HAP-1 (cell line): ENCODE measurements around the gene PDE4B.

Experiments
- DNase-seq, 2 experiments: peaks; one replicate each; pipeline ENCODE4 v3.0.0-alpha.2; 2016 to 2020; ENCODE audit warnings: low spot score in 2 of 2
- H3K27me3 ChIP-seq: fragments of 250-450 bp; sonication (Bioruptor Pico); 2 replicates; pipeline ENCODE4 v1.5.1; 2020; ENCODE audit warnings: low read depth, mild to moderate bottlenecking, moderate library complexity
- H3K36me3 ChIP-seq: fragments of 250-450 bp; sonication (Bioruptor Pico); replicated peaks from 2 replicates; pipeline ENCODE4 v1.5.1; 2020; ENCODE audit warnings: mild to moderate bottlenecking
- H3K4me1 ChIP-seq: fragments of 250-450 bp; sonication (Bioruptor Pico); 2 replicates; pipeline ENCODE4 v1.5.1; 2020; ENCODE audit warnings: mild to moderate bottlenecking
- H3K4me3 ChIP-seq: fragments of 250-450 bp; sonication (Bioruptor Pico); 2 replicates; pipeline ENCODE4 v1.5.1; 2020; ENCODE audit warnings: mild to moderate bottlenecking, moderate library complexity
- H3K9me3 ChIP-seq: fragments of 250-450 bp; sonication (Bioruptor Pico); 2 replicates; pipeline ENCODE4 v1.5.1; 2020; ENCODE audit warnings: mild to moderate bottlenecking, moderate library complexity
- in situ Hi-C: fragments of 300-500 bp; cut with MboI; formaldehyde crosslinking; loops from 3 replicates; pipeline ENCODE4 v1.14.3; 2020; ENCODE audit warnings: low sequenced_read_pairs, inconsistent platforms, mixed read lengths

Gene PDE4B

DNA sequence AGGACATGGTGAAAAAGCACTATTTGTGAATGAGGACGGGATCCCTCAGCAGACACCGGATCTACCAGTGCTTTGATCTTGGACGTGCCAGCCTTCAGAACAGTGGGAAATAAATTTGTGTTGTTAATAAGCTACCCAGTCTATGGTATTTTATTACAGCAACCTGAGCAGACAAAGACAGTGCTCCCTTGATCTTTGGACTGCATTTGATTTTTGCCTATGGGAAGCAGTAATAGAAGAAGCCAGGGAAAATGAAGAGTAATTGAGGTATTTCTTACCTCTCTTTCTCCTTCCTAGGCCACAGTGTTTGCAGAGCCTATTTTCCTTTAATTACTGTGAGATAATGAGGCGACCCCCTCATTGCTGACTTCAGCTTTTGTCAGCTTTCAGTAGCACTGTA, 87.9 kb downstream of the PDE4B start:
- no peaks in the 10 kb centered on the region for H3K4me1 ChIP-seq
- H3K36me3 ChIP-seq: no peaks in the 10 kb centered on the region
- no peak for DNase-seq
- H3K27me3 ChIP-seq: no peaks in the 10 kb centered on the region
- no peaks in the 10 kb centered on the region for H3K9me3 ChIP-seq
- in situ Hi-C loops: no loop called here
- no peak overlapping the region for H3K4me3 ChIP-seq

DNA sequence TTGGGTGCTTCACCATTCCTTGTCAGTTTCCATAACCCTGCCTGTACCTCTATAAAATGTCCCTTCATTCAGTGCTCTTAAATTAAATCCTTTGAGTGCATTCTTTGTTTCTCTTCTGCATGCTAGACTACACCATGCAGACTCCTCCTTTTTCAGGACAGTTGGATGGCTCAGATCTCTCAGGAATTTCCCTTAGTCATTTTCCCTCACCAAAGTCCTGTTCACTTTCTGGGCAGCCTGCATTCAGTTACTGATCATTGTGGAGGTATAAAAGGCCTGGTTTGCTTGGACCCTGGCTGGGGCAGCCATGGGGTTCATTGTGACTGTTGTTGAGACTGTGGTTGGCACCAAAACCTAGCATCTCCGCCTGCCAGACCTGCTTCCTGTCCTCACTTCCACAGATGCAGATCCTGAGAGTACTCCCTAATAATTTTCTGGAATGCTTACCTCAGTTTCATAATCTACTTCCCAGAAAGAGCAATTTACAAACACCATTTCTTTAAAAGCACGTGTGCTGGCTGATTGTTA, 88.4 kb downstream of the PDE4B start:
- H3K9me3 ChIP-seq: no peaks in the 10 kb centered on the region
- in situ Hi-C loops: no loop called here
- no peak for DNase-seq
- no peaks in the 10 kb centered on the region for H3K27me3 ChIP-seq
- no peak overlapping the region for H3K4me3 ChIP-seq
- no peaks in the 10 kb centered on the region for H3K4me1 ChIP-seq
- H3K36me3 ChIP-seq: no peaks in the 10 kb centered on the region

- Histone ChIP-seq H3K9me3 (no peaks in the 10 kb centered on the region), H3K4me3 (no peak overlapping the region), H3K4me1 (no peaks in the 10 kb centered on the region), H3K36me3 (no peaks in the 10 kb centered on the region), H3K27me3 (no peaks in the 10 kb centered on the region)
- DNase-seq: no peak
- in situ Hi-C loops: no loop called here
Measured at GRCh38 chr1:65882076-65882475, 89.4 kb downstream of the PDE4B start.

DNA sequence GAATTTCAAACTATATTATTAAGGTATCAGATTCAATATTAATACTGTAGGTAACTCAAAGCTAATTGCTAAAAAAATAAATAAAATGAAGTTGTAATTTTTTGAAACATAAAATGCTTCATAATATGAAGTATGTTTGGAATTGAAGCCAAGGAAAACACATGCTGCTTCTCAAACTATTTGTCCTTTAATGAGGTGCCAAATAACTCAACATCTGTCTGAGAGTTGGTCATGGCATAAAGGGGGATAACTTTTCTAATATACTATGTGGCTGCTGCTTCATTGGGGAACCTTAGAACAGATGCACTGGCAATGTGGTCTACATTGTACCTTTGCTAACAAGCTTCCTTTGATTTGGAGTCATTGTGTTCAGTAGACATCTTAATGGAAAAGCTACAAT, 96.7 kb downstream of the PDE4B start:
- no peaks in the 10 kb centered on the region for H3K27me3 ChIP-seq

DNA sequence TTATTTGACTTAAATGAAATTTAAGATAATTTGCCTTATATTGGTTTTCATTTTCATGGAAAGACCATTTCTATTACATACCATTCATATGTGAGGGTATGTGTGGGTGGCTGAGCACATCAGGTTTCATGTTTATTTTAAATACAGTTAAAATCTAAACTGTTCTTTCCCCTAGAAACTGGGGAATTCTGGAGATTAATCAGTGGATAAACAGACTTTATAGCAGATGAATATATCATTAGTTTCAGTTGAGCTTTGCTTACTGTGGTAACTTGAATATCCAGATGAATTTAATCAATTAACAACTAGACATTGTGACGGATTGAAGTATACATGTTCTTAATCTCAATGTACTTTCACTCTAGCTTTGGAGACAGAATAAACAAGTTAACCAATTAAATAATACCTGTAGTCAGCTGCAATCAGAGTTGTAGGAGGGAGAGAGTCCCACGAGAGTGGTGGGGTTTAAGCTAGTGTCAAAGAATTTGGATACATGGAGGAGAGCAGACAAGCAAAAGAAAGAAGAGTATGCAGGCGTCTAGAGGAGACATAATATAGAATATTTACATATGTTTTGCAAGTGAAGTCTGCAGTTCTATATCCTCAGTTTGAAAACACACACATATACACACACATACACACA, 97.6 kb downstream of the PDE4B start:
- no peaks in the 10 kb centered on the region for H3K4me1 ChIP-seq
- H3K9me3 ChIP-seq: no peaks in the 10 kb centered on the region
- no peaks in the 10 kb centered on the region for H3K36me3 ChIP-seq
- no peak for DNase-seq
- no peaks in the 10 kb centered on the region for H3K27me3 ChIP-seq
- in situ Hi-C loops: no loop called here
- no peak overlapping the region for H3K4me3 ChIP-seq

More for the DNA sequence above, 96.7 kb downstream of the PDE4B start:
- Histone ChIP-seq H3K36me3 (no peaks in the 10 kb centered on the region), H3K9me3 (no peaks in the 10 kb centered on the region), H3K4me1 (no peaks in the 10 kb centered on the region), H3K4me3 (no peak overlapping the region)
- in situ Hi-C loops: no loop called here
- no peak for DNase-seq

GRCh38 chr1:65894738-65895605, 102.3 kb downstream of the PDE4B start:
- no peaks in the 10 kb centered on the region for H3K9me3 ChIP-seq
- no peak for DNase-seq

DNA sequence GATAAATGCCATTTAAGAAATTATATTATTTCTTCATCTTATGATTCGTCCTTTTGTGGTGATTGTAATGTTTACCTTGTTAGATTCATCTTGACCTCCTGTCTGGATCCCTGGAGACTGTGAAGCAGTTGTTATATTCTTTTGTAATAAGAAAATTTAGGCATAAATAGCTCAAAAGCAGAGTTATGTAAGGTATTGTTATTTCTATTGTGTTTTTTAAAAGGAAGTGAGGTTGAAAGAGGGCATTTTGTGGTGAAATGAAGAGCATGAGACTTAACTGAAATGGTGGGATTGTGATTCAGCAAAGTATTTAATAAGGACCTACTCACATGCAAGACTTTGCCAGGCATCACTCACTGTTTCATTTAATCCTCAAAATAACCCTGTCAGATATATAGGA, 104.0 kb downstream of the PDE4B start:
- H3K4me3 ChIP-seq: no peak overlapping the region
- no peaks in the 10 kb centered on the region for H3K9me3 ChIP-seq
- H3K36me3 ChIP-seq: no peaks in the 10 kb centered on the region
- in situ Hi-C loops: no loop called here
- no peaks in the 10 kb centered on the region for H3K27me3 ChIP-seq
- no peak for DNase-seq
- no peaks in the 10 kb centered on the region for H3K4me1 ChIP-seq

More at GRCh38 chr1:65894738-65895605, 102.3 kb downstream of the PDE4B start:
- Histone ChIP-seq H3K4me3 (no peak overlapping the region), H3K36me3 (no peaks in the 10 kb centered on the region), H3K27me3 (no peaks in the 10 kb centered on the region), H3K4me1 (no peaks in the 10 kb centered on the region)
- in situ Hi-C loops: no loop called here

GRCh38 chr1:65897485-65897884, 104.8 kb downstream of the PDE4B start:
- Histone ChIP-seq H3K9me3 (no peaks in the 10 kb centered on the region), H3K4me3 (no peak overlapping the region), H3K4me1 (no peaks in the 10 kb centered on the region), H3K27me3 (no peaks in the 10 kb centered on the region), H3K36me3 (no peaks in the 10 kb centered on the region)
- DNase-seq: no peak
- in situ Hi-C loops: no loop called here

GRCh38 chr1:65904681-65905083, 112.0 kb downstream of the PDE4B start:
- DNase-seq: no peak
- in situ Hi-C loops: no loop called here

DNA sequence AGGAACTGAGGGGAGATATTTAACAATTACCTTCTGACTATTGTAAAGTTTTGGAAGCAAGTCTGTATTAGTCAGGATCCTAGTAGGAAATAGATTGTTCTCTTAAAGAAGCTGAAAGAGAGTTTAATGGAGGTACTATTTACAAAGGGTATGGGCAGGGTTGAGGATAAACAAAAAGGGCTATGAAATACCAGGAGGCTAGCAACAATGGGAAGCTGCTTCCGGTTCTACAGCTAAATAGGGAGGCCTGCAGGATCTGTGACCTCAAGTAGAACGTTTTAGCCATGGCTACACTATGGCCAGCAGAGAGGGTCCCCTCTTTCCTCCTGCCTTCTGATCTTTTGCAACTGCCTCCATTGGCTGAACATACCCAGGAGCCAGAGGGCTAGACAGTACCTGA, 117.7 kb downstream of the PDE4B start:
- H3K4me1 ChIP-seq: no peaks in the 10 kb centered on the region
- in situ Hi-C loops: no loop called here
- H3K36me3 ChIP-seq: no peaks in the 10 kb centered on the region
- no peaks in the 10 kb centered on the region for H3K9me3 ChIP-seq
- no peaks in the 10 kb centered on the region for H3K27me3 ChIP-seq
- no peak for DNase-seq
- H3K4me3 ChIP-seq: no peak overlapping the region

More at GRCh38 chr1:65904681-65905083, 112.0 kb downstream of the PDE4B start:
- H3K4me1 ChIP-seq: no peaks in the 10 kb centered on the region
- no peak overlapping the region for H3K4me3 ChIP-seq
- no peaks in the 10 kb centered on the region for H3K36me3 ChIP-seq
- H3K9me3 ChIP-seq: no peaks in the 10 kb centered on the region
- no peaks in the 10 kb centered on the region for H3K27me3 ChIP-seq

DNA sequence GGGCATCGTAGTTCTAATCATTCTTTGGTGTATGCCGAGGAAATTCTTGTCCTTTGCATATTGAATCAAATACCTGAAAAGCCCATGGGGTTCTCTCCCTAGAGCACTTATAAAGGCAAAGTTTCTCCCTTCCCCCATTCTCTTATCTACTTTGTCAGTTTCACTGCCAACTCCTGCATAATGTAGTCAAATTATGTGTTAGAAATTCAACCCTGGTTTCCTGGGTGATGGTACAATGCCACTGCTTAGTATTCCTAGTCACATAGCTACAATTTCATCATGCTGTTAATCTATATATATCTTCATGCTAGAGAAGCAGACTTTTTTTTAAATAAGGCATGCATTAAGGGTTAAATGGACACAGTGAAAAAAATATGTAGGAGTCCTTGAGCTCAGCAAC, 119.0 kb downstream of the PDE4B start:
- in situ Hi-C loops: no loop called here
- no peaks in the 10 kb centered on the region for H3K4me1 ChIP-seq
- no peak for DNase-seq
- no peaks in the 10 kb centered on the region for H3K27me3 ChIP-seq
- H3K36me3 ChIP-seq: no peaks in the 10 kb centered on the region
- no peak overlapping the region for H3K4me3 ChIP-seq
- H3K9me3 ChIP-seq: no peaks in the 10 kb centered on the region

DNA sequence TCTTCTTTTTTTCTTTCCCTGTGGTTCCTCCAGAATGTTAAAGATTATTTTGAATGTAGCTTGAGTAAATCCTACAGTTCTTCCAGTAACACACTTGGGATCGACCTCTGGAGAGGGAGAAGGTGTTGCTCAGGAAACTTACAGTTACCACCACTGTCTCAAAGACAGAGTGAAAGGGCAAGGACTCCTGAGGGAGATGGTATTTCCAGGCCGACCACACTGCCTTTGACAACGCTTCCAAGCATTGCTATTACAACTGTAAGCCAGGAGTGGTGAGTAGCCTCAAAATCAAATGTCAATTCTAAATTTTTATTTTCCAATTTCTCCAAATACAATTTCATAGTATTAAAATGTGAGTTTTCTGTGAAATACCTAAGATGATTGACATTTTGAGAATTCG, 125.9 kb downstream of the PDE4B start:
- no peak overlapping the region for H3K4me3 ChIP-seq
- no peaks in the 10 kb centered on the region for H3K27me3 ChIP-seq
- H3K9me3 ChIP-seq: no peaks in the 10 kb centered on the region
- no peak for DNase-seq
- H3K36me3 ChIP-seq: no peaks in the 10 kb centered on the region
- no peaks in the 10 kb centered on the region for H3K4me1 ChIP-seq
- in situ Hi-C loops: no loop called here

GRCh38 chr1:65921446-65921845, 128.8 kb downstream of the PDE4B start:
- Histone ChIP-seq H3K27me3 (no peaks in the 10 kb centered on the region), H3K4me1 (no peaks in the 10 kb centered on the region), H3K36me3 (no peaks in the 10 kb centered on the region), H3K9me3 (no peaks in the 10 kb centered on the region), H3K4me3 (no peak overlapping the region)
- in situ Hi-C loops: no loop called here
- DNase-seq: no peak

GRCh38 chr1:65924471-65924870, 131.8 kb downstream of the PDE4B start:
- H3K36me3 ChIP-seq: no peaks in the 10 kb centered on the region
- H3K4me3 ChIP-seq: no peak overlapping the region
- H3K4me1 ChIP-seq: no peaks in the 10 kb centered on the region
- H3K9me3 ChIP-seq: no peaks in the 10 kb centered on the region
- no peaks in the 10 kb centered on the region for H3K27me3 ChIP-seq
- in situ Hi-C loops: no loop called here
- DNase-seq: no peak
